Neural crest cell (in vitro differentiated cells): ENCODE measurements around the gene DENND2D. TPM values are rescaled to one million over a fixed set of nuclear protein-coding genes. Genes with fewer than 3 reads are reported as not detected.

Experiments
- DNase-seq: peaks from one replicate; pipeline ENCODE4 v3.0.0; 2021; ENCODE audit warnings: low read depth, mixed read lengths, low spot score
- H3K27ac Mint-ChIP-seq: one replicate; pipeline ENCODE4 v1.8.0; 2021; ENCODE audit warnings: mild to moderate bottlenecking, mixed read lengths; ENCODE audit not compliant: unreplicated experiment
- H3K27me3 Mint-ChIP-seq: 2 replicates; pipeline ENCODE4 v1.8.0; 2021; ENCODE audit warnings: low read depth, mild to moderate bottlenecking, mixed read lengths
- H3K36me3 Mint-ChIP-seq: 2 replicates; pipeline ENCODE4 v1.8.0; 2021; ENCODE audit warnings: low read depth, mild to moderate bottlenecking, mixed read lengths
- H3K4me1 Mint-ChIP-seq: 2 replicates; pipeline ENCODE4 v1.8.0; 2021; ENCODE audit warnings: mixed read lengths
- H3K4me3 Mint-ChIP-seq: one replicate; pipeline ENCODE4 v1.8.0; 2021; ENCODE audit warnings: mild to moderate bottlenecking, mixed read lengths
- H3K9me3 Mint-ChIP-seq: 2 replicates; pipeline ENCODE4 v1.8.0; 2021; ENCODE audit warnings: mixed read lengths
- total RNA-seq: library from RNA; stranded (reverse); gene quantifications from 2 replicates; pipeline ENCODE4 v1.2.1, GENCODE V29; 2021
- TF ChIP-seq, protein P1 (sequence below): fragments of 200-600 bp; sonication (generic); conservative IDR thresholded peaks from 2 replicates; pipeline ENCODE4 v1.5.0; 2021; ENCODE audit warnings: antibody characterized with exemption, mild to moderate bottlenecking

Gene DENND2D
- total RNA-seq, 1 donor from 2014 or later: not detected

DNA sequence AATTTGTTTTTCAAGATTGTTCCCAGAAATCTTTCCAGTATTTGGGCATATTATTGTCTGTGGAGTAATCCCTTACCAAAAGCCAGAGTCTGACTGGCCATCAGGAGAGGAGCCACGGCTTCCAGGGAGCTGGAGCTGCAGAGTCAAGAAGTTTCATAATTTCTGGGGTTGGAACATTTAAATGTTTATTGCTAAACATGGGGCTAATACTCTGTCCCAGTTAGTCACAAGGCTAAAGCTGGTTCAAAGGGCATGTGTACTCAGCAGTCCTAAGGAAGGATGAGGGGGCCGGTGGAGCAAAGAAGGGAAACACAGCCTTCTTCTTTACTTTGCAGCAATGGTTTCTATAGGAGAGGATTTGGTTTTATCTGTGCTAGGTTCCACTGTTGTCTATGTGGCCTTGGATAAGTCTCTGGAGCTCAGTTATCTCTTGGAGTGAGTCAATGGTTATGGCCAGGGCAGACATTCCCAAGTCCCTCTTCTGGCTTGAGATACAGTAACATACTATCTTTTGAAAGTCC is 9.5 kb downstream of the DENND2D start:
- H3K9me3 Mint-ChIP-seq: no peaks in the 10 kb centered on the region
- H3K27ac Mint-ChIP-seq: no peak overlapping the region
- no peaks in the 10 kb centered on the region for H3K27me3 Mint-ChIP-seq
- H3K36me3 Mint-ChIP-seq: peaks cover 17% of the 10 kb centered on the region
- TF ChIP-seq, protein P1, sequence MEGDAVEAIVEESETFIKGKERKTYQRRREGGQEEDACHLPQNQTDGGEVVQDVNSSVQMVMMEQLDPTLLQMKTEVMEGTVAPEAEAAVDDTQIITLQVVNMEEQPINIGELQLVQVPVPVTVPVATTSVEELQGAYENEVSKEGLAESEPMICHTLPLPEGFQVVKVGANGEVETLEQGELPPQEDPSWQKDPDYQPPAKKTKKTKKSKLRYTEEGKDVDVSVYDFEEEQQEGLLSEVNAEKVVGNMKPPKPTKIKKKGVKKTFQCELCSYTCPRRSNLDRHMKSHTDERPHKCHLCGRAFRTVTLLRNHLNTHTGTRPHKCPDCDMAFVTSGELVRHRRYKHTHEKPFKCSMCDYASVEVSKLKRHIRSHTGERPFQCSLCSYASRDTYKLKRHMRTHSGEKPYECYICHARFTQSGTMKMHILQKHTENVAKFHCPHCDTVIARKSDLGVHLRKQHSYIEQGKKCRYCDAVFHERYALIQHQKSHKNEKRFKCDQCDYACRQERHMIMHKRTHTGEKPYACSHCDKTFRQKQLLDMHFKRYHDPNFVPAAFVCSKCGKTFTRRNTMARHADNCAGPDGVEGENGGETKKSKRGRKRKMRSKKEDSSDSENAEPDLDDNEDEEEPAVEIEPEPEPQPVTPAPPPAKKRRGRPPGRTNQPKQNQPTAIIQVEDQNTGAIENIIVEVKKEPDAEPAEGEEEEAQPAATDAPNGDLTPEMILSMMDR: no peak
- no peak overlapping the region for H3K4me3 Mint-ChIP-seq
- H3K4me1 Mint-ChIP-seq: no peaks in the 10 kb centered on the region
- DNase-seq: no peak

DNA sequence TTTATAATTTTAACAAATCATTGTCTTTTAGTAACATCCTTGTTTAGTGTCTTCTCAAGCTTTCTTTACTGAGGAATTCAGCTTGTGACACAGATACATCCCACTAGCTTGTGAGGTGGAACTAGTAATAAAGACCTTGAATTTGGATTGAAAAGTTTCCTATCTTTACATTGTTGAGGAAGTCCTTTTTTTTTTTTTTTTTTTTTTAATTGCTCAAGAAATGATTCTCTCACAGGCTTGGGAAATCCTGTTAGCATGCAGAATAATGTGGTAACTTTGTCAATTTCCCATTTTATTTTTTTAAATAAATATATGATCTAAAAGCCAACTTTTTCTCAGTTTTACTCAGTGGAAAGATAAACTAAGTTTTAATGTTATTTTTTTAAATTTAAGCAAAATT is 15.8 kb downstream of the DENND2D start:
- H3K27ac Mint-ChIP-seq: no peak overlapping the region
- H3K4me3 Mint-ChIP-seq: no peak overlapping the region
- no peaks in the 10 kb centered on the region for H3K9me3 Mint-ChIP-seq
- DNase-seq: no peak
- no peaks in the 10 kb centered on the region for H3K27me3 Mint-ChIP-seq
- TF ChIP-seq, protein P1: no peak
- H3K36me3 Mint-ChIP-seq: peaks cover 17% of the 10 kb centered on the region
- H3K4me1 Mint-ChIP-seq: no peaks in the 10 kb centered on the region

DNA sequence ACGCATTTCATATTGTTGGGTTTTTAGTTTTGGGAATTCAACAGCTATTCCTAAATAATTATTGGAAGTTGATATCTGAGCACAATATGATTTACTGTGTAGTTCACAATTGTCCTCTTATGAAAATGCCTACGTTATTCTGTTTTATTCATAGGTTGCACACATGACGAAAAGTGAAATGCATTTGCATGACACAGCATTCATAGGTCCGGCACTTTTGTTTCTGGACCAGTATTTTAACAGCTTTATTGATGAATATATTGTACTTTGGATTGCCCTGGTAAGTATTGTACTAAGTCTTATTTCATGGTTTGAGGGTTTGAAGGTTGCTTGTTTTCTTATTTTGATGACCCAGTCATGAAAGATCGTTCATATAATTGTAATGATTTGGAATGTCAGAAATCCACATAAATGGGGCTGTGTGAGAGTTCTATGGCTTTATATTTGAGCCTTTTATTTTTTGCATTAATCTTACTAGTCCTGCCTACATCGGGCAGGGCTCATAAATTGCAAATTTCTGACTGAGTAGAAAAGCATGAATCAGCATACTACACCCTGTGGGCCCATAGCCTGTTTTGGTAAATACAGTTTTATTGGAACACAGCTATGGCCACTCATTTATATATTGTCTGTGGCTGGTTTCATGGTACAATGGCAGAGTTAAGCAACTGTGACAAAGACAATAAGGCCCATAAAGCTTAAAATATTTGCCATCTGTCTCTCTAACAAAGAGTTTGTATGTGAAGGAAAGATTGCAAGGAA is 17.0 kb downstream of the DENND2D start:
- no peaks in the 10 kb centered on the region for H3K9me3 Mint-ChIP-seq
- no peaks in the 10 kb centered on the region for H3K4me1 Mint-ChIP-seq
- no peaks in the 10 kb centered on the region for H3K27me3 Mint-ChIP-seq
- H3K36me3 Mint-ChIP-seq: peaks cover 12% of the 10 kb centered on the region
- no peak overlapping the region for H3K27ac Mint-ChIP-seq
- TF ChIP-seq, protein P1: no peak
- DNase-seq: no peak
- H3K4me3 Mint-ChIP-seq: no peak overlapping the region

DNA sequence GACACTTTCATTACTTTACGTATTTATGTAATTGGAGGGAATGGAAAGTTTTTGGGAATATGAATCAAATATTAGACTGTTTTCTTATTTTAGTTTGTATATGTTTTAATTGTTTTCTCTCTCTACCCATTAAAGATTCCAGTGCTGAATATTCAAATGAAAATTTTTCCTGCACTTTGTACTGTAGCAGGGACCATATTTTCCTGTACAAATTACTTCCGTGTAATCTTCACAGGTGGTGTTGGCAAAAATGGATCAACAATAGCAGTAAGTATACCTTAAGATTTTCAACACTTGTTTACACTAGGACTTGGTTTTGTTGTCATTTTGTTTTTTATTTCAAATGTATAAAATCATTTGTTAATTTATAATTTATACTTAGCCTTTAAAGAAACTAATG is 18.4 kb downstream of the DENND2D start:
- TF ChIP-seq, protein P1: no peak
- H3K27me3 Mint-ChIP-seq: no peaks in the 10 kb centered on the region
- no peak overlapping the region for H3K27ac Mint-ChIP-seq
- H3K9me3 Mint-ChIP-seq: no peaks in the 10 kb centered on the region
- DNase-seq: no peak
- H3K4me3 Mint-ChIP-seq: no peak overlapping the region
- H3K36me3 Mint-ChIP-seq: peaks cover 6% of the 10 kb centered on the region
- no peaks in the 10 kb centered on the region for H3K4me1 Mint-ChIP-seq

DNA sequence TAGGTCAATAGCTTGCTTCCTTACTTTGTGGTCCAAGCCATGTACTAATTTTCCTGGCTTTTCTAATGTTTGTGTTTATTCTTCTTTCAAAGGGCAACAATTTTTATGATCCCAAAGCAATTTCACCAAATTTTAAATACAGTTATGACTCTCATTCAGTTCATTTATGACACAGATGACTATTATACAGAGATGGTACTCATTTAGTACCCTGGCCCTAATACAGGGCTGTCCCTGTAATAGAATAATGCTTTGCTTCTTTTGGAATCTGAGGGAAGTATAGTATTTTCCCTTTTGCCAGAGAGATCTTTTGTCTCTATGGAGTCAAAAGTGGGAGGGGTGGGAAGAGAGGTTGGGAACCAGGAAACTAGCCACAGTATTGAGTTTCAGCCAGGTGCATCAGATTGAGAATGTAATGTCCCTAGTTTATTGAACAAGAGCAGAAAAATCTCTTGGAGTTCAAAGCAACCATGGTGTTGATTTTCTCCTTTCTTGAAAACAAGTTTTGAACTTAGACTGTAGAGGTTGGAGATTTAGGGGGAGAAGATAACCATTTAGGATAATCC is 20.4 kb downstream of the DENND2D start:
- no peak for DNase-seq
- no peak overlapping the region for H3K4me3 Mint-ChIP-seq
- H3K9me3 Mint-ChIP-seq: no peaks in the 10 kb centered on the region
- H3K27me3 Mint-ChIP-seq: no peaks in the 10 kb centered on the region
- TF ChIP-seq, protein P1: no peak
- no peaks in the 10 kb centered on the region for H3K4me1 Mint-ChIP-seq
- peaks cover 2% of the 10 kb centered on the region for H3K36me3 Mint-ChIP-seq
- no peak overlapping the region for H3K27ac Mint-ChIP-seq
